HCT116 (cell line): ENCODE measurements around the gene PCSK6.

Source experiments
- CTCF ChIP-seq, 3 experiments: fragments of 200-600 bp in 1 of 3; sonication (generic) in 1 of 3; IDR thresholded peaks in 2 of 3; conservative IDR thresholded peaks in 1 of 3; 2 replicates each; pipeline ENCODE4 v1.5.1; 2012 to 2017; ENCODE audit warnings: low read depth in 2 of 3, low read length in 2 of 3, antibody characterized with exemption in 1 of 3, borderline replicate concordance in 1 of 3, control low read depth in 1 of 3, mild to moderate bottlenecking in 1 of 3, mixed read lengths in 1 of 3, mixed run types in 1 of 3, moderate library complexity in 1 of 3; ENCODE audit not compliant: insufficient read depth in 1 of 3
- JUND ChIP-seq: IDR thresholded peaks from 2 replicates; pipeline ENCODE4 v1.6.1; 2012
- POLR2A ChIP-seq: IDR thresholded peaks from 2 replicates; pipeline ENCODE4 v1.7.0; 2011; ENCODE audit warnings: borderline replicate concordance; ENCODE audit not compliant: insufficient read depth, insufficient read length; ENCODE audit errors: extremely low read depth

GRCh38 chr15:101474233-101474632 is 15.3 kb downstream of the PCSK6 start:
- no peak for TF ChIP-seq CTCF (IDR thresholded peaks at IDR 0.05 in 2 of 3, conservative IDR thresholded peaks at IDR 0.05 in 1 of 3; ENCODE audit: borderline replicate concordance in 1 of 3, insufficient read depth in 1 of 3, low read depth in 2 of 3, low read length in 2 of 3)
- TF ChIP-seq JUND: no peak
- no peak for TF ChIP-seq POLR2A
